ENCODE data around the gene MICAL3.

DNA sequence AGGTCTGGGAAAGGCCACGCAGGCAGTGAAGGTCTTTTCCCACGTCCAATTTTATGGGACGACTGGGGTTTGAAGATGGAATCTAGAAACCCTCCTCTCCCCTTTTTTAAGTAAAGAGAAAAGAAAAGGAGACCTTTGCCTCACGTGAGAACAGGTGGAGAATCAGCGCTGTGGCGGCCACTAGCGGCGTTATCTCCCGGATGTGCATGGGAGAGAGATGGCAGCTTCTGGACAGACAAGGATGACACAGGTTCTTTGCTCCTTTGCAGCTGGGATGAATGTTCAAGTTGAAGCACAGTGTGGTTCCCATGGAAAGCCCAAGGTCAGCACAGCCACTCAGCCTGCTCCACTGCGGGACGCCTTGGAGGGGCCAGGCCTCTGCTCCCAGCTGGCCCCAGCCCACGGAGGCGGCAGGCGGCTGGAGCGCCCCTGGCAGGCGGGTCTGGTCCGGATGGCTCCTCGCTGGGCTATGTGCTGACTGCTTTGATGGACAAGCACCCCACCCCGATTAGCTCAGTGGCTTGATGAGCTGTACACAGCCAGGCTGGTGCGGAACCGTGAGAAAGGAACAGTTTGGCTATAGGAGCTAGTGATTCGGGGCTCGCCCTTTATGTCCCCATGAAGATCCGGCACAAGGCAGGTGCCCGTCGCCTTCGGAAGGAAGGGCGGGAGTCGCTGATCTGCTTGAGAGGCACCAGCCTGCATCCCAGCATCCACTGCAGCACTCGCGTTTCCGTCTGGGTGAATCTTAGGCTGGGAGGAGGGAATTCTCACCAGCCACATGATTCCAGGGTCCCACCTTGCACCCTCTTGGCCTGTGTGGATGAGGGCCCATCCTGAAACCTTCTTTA lies 235.6 kb downstream of the MICAL3 start:
- TF ChIP-seq, protein P1, sequence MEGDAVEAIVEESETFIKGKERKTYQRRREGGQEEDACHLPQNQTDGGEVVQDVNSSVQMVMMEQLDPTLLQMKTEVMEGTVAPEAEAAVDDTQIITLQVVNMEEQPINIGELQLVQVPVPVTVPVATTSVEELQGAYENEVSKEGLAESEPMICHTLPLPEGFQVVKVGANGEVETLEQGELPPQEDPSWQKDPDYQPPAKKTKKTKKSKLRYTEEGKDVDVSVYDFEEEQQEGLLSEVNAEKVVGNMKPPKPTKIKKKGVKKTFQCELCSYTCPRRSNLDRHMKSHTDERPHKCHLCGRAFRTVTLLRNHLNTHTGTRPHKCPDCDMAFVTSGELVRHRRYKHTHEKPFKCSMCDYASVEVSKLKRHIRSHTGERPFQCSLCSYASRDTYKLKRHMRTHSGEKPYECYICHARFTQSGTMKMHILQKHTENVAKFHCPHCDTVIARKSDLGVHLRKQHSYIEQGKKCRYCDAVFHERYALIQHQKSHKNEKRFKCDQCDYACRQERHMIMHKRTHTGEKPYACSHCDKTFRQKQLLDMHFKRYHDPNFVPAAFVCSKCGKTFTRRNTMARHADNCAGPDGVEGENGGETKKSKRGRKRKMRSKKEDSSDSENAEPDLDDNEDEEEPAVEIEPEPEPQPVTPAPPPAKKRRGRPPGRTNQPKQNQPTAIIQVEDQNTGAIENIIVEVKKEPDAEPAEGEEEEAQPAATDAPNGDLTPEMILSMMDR (IDR thresholded peaks at IDR 0.05) = peak; percentile 74
- TF ChIP-seq ZFX (IDR thresholded peaks at IDR 0.05; ENCODE audit: borderline replicate concordance) = no peak
